Neural crest cell (in vitro differentiated cells): Measurements from ENCODE around the gene CH25H. TPM values are rescaled to one million over a fixed set of nuclear protein-coding genes. Genes with fewer than 3 reads are reported as not detected.

Source experiments
- DNase-seq: peaks from one replicate; pipeline ENCODE4 v3.0.0; 2021; ENCODE audit warnings: low read depth, mixed read lengths, low spot score
- H3K27ac Mint-ChIP-seq: one replicate; pipeline ENCODE4 v1.8.0; 2021; ENCODE audit warnings: mild to moderate bottlenecking, mixed read lengths; ENCODE audit not compliant: unreplicated experiment
- H3K27me3 Mint-ChIP-seq: 2 replicates; pipeline ENCODE4 v1.8.0; 2021; ENCODE audit warnings: low read depth, mild to moderate bottlenecking, mixed read lengths
- H3K36me3 Mint-ChIP-seq: 2 replicates; pipeline ENCODE4 v1.8.0; 2021; ENCODE audit warnings: low read depth, mild to moderate bottlenecking, mixed read lengths
- H3K4me1 Mint-ChIP-seq: 2 replicates; pipeline ENCODE4 v1.8.0; 2021; ENCODE audit warnings: mixed read lengths
- H3K4me3 Mint-ChIP-seq: one replicate; pipeline ENCODE4 v1.8.0; 2021; ENCODE audit warnings: mild to moderate bottlenecking, mixed read lengths
- H3K9me3 Mint-ChIP-seq: 2 replicates; pipeline ENCODE4 v1.8.0; 2021; ENCODE audit warnings: mixed read lengths
- total RNA-seq: library from RNA; stranded (reverse); gene quantifications from 2 replicates; pipeline ENCODE4 v1.2.1, GENCODE V29; 2021
- TF ChIP-seq, protein P1 (sequence below): fragments of 200-600 bp; sonication (generic); conservative IDR thresholded peaks from 2 replicates; pipeline ENCODE4 v1.5.0; 2021; ENCODE audit warnings: antibody characterized with exemption, mild to moderate bottlenecking

The CH25H gene
- total RNA-seq, 1 donor from 2014 or later = not detected

DNA sequence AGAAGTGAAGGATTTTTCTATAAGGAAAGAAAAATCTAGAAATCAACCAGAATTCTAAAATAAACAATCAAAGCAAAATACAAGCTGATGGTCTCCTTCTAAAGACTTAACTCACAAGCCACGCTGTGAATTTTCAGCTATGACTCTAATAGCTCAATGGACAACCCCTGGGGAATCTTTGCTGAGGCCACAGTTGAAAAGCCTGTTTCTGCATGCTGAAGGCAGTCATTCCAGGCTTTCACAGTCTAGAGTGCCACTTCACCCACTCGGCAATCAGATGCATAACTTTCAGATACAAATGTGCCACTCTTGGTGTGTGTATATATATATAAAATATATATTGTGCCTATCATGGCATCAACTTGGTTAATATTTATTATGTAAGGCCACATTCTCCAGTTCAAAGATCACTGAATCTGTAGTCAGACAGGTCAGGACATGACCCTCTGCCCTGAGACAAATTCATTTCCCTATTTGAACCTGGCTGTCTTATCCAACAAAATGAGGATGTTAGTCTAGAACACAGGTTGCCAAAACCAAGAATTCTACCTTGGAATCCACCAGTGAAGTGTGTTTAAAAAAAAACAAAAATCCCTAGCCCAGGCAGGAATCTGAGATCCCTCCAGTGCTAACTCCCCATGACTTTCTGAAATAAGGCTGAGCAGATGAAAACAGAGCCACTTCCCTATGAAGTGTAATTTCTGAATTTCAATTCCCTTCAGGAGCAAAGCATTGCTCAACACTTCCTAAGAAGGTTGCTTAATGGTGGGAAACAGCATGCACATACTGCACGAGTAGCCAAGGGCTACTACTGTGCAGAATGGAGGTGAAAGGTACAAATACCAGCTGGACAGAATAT is 34.6 kb upstream of the CH25H start:
- Mint-ChIP-seq H3K36me3 (peaks cover 5% of the 10 kb centered on the region), H3K9me3 (no peaks in the 10 kb centered on the region), H3K4me1 (peaks cover 20% of the 10 kb centered on the region), H3K4me3 (no peak overlapping the region), H3K27ac (no peak overlapping the region), H3K27me3 (no peaks in the 10 kb centered on the region)
- DNase-seq = no peak
- TF ChIP-seq, protein P1, sequence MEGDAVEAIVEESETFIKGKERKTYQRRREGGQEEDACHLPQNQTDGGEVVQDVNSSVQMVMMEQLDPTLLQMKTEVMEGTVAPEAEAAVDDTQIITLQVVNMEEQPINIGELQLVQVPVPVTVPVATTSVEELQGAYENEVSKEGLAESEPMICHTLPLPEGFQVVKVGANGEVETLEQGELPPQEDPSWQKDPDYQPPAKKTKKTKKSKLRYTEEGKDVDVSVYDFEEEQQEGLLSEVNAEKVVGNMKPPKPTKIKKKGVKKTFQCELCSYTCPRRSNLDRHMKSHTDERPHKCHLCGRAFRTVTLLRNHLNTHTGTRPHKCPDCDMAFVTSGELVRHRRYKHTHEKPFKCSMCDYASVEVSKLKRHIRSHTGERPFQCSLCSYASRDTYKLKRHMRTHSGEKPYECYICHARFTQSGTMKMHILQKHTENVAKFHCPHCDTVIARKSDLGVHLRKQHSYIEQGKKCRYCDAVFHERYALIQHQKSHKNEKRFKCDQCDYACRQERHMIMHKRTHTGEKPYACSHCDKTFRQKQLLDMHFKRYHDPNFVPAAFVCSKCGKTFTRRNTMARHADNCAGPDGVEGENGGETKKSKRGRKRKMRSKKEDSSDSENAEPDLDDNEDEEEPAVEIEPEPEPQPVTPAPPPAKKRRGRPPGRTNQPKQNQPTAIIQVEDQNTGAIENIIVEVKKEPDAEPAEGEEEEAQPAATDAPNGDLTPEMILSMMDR = no peak

DNA sequence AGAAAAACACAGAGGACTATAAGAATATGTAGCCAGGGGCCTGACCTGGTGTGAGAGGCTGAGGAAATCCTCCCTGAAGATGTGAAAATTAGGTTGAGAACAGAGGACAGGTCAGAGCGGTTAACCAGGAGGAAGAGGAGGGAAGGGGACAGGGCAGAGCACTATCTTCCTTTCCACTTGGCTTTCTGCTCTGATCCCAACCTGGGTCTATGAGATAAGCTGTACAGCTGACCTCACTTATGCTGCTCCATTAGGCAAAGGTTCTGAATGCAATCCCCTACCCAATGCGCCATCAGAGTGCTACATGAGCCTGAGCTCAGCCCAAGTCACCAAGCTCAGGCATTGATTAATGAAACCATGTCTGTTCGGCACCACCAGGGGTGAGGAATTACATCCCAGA is 33.9 kb upstream of the CH25H start:
- H3K9me3 Mint-ChIP-seq = no peaks in the 10 kb centered on the region
- TF ChIP-seq, protein P1 = no peak

DNA sequence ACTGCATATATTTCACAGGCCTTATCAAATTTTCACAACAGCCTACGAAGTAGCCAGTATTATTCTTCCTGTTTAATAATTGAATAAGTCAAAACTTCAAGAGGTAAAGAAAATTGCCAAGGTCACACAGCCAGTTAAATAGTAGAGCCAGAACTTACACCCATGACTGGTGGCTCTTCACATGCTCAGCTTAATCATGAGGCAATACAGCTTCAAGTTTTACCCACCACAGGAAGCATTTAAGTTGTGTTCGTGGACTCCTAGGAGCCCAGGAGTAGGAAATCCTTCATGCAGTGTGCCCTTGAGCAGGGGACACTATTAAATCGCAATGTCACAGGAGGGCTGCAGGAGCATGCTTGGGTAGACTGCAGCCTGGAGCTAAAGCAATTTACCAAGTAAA is 33.4 kb upstream of the CH25H start:
- Mint-ChIP-seq H3K36me3 (peaks cover 8% of the 10 kb centered on the region), H3K27me3 (no peaks in the 10 kb centered on the region), H3K9me3 (no peaks in the 10 kb centered on the region), H3K4me3 (no peak overlapping the region), H3K4me1 (peaks cover 21% of the 10 kb centered on the region), H3K27ac (no peak overlapping the region)
- DNase-seq = no peak
- TF ChIP-seq, protein P1 = no peak

More for the DNA sequence above, 33.9 kb upstream of the CH25H start:
- no peak overlapping the region for H3K27ac Mint-ChIP-seq
- DNase-seq = no peak
- peaks cover 8% of the 10 kb centered on the region for H3K36me3 Mint-ChIP-seq
- H3K27me3 Mint-ChIP-seq = no peaks in the 10 kb centered on the region
- no peak overlapping the region for H3K4me3 Mint-ChIP-seq
- peaks cover 20% of the 10 kb centered on the region for H3K4me1 Mint-ChIP-seq

DNA sequence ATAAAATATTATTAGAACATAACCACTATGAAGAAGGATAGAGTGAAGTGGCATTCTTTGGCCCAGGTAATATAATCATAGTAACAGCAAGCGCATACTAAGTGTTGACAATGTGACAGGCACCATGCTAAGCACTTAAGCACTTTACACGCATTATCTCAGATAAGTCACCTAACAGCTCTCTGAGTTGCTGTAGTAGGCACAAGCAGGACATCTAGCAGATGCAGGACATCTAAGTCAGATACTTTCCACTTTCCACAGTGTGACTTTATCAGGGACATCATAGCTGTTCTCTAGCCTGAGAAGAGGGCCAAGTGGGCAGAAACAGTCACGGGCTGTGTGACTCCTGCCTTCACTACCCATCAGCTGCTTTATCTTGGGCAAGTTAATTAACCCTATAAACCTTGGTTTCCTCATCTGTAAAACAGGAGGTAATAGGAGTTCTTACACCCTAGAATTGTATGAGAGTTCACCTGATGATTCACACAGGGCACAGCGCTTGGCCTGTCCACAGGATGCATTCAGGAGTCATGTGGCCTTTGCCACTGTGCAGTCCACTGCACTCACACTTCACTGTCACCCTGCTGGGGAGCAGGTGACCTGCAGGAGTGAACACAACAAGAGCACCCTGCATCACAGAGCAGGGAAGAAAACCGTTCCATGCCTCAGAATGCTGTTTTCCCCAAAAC is 32.0 kb upstream of the CH25H start:
- H3K27ac Mint-ChIP-seq = no peak overlapping the region
- peaks cover 31% of the 10 kb centered on the region for H3K4me1 Mint-ChIP-seq
- TF ChIP-seq, protein P1 = no peak
- H3K4me3 Mint-ChIP-seq = no peak overlapping the region
- H3K36me3 Mint-ChIP-seq = peaks cover 10% of the 10 kb centered on the region
- no peak for DNase-seq
- H3K27me3 Mint-ChIP-seq = no peaks in the 10 kb centered on the region
- no peaks in the 10 kb centered on the region for H3K9me3 Mint-ChIP-seq

DNA sequence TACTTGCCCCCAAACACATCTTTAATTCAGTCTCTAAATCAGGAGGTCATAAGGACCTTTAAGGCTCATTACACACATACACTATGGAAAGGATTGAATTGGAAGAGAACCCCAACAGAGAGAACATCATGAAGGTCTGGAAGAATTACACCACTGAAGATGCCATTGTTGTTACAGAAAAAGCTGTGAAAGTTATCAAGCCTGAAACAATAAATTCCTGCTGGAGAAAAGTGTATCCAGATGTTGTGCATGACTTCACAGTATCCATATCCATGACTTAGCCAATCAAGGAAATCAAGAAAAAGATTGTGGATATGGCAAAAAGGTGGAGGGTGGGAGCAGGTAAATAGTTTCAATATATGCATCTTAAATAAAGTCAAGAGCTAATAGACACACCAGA is 30.7 kb upstream of the CH25H start:
- Mint-ChIP-seq H3K4me3 (no peak overlapping the region), H3K4me1 (peaks cover 33% of the 10 kb centered on the region), H3K36me3 (peaks cover 10% of the 10 kb centered on the region), H3K9me3 (no peaks in the 10 kb centered on the region), H3K27me3 (no peaks in the 10 kb centered on the region), H3K27ac (no peak overlapping the region)
- DNase-seq = no peak
- TF ChIP-seq, protein P1 = no peak
